WTC11 (cell line): ENCODE data around the gene MET. TPM values are rescaled to one million over a fixed set of nuclear protein-coding genes. Genes with fewer than 3 reads are reported as not detected.

Source experiments
- ATAC-seq: fragments of 200-7000 bp; cut with Tn5 transposase; 2 replicates; pipeline ENCODE4 v1.10.0; 2021; ENCODE audit warnings: mild to moderate bottlenecking, moderate library complexity
- CTCF ChIA-PET: fragments of 300-600 bp; sonication (Branson Sonifier 250); formaldehyde crosslinking; loops from one replicate; lab custom pipeline; 2021; ENCODE audit warnings: antibody characterized with exemption; lab: Charles Lee
- POLR2A ChIA-PET: fragments of 350-600 bp; sonication (Branson Sonifier 250); formaldehyde crosslinking; loops from one replicate; lab custom pipeline; 2021; ENCODE audit warnings: antibody characterized with exemption; lab: Charles Lee
- DNase-seq: peaks from one replicate; pipeline ENCODE4 v3.0.0; 2021; ENCODE audit warnings: low spot score
- H3K27ac Mint-ChIP-seq: 2 replicates; pipeline ENCODE4 v1.8.0; 2021; ENCODE audit warnings: mixed read lengths
- H3K27me3 Mint-ChIP-seq: 2 replicates; pipeline ENCODE4 v1.8.0; 2021; ENCODE audit warnings: low read depth, mild to moderate bottlenecking, moderate library complexity, mixed read lengths
- H3K36me3 Mint-ChIP-seq: 2 replicates; pipeline ENCODE4 v1.8.0; 2021; ENCODE audit warnings: mixed read lengths
- H3K4me1 Mint-ChIP-seq: 2 replicates; pipeline ENCODE4 v1.8.0; 2022; ENCODE audit warnings: mixed read lengths
- H3K4me3 Mint-ChIP-seq: 2 replicates; pipeline ENCODE4 v1.8.0; 2021; ENCODE audit warnings: mild to moderate bottlenecking, moderate library complexity, mixed read lengths
- H3K9me3 Mint-ChIP-seq: 2 replicates; pipeline ENCODE4 v1.8.0; 2021; ENCODE audit warnings: mixed read lengths
- ATF2 ChIP-seq: sonication (generic); formaldehyde crosslinking; IDR thresholded peaks from 2 replicates; pipeline ENCODE4 v1.8.1; 2022; ENCODE audit warnings: low read depth, missing genetic modification reagents, borderline replicate concordance
- ATF6 ChIP-seq: sonication (generic); formaldehyde crosslinking; IDR thresholded peaks from 2 replicates; pipeline ENCODE4 v1.8.1; 2023; ENCODE audit warnings: mild to moderate bottlenecking, missing genetic modification reagents
- CDX4 ChIP-seq: fragments of 250-450 bp; sonication (Bioruptor Pico); IDR thresholded peaks from 2 replicates; pipeline ENCODE4 v1.9.0; 2021; ENCODE audit warnings: moderate library complexity, mild to moderate bottlenecking, inconsistent platforms, borderline replicate concordance
- CTCF ChIP-seq: fragments of 200-600 bp; IDR thresholded peaks from 2 replicates; pipeline ENCODE4 v1.8.0; 2022; ENCODE audit warnings: antibody characterized with exemption
- FOXK1 ChIP-seq: sonication (generic); formaldehyde crosslinking; IDR thresholded peaks from 2 replicates; pipeline ENCODE4 v1.8.0; 2022; ENCODE audit warnings: mild to moderate bottlenecking, moderate library complexity, missing genetic modification reagents
- HMGXB4 ChIP-seq: sonication (generic); formaldehyde crosslinking; IDR thresholded peaks from 2 replicates; pipeline ENCODE4 v1.8.1; 2023; ENCODE audit warnings: mild to moderate bottlenecking, moderate library complexity, missing genetic modification reagents
- MYBL2 ChIP-seq: sonication (generic); formaldehyde crosslinking; IDR thresholded peaks from 2 replicates; pipeline ENCODE4 v1.8.1; 2023; ENCODE audit warnings: mild to moderate bottlenecking, moderate library complexity, missing genetic modification reagents
- NFE2L1 ChIP-seq: sonication (generic); formaldehyde crosslinking; IDR thresholded peaks from 2 replicates; pipeline ENCODE4 v1.8.1; 2023; ENCODE audit warnings: missing genetic modification reagents
- NFYB ChIP-seq: sonication (generic); formaldehyde crosslinking; conservative IDR thresholded peaks from 2 replicates; pipeline ENCODE4 v1.8.0; 2022; ENCODE audit warnings: low read depth, missing genetic modification reagents
- NR3C1 ChIP-seq: sonication (generic); formaldehyde crosslinking; conservative IDR thresholded peaks from 2 replicates; pipeline ENCODE4 v1.8.1; 2023; ENCODE audit warnings: low read depth, mild to moderate bottlenecking, missing genetic modification reagents
- OVOL2 ChIP-seq: fragments of 250-450 bp; sonication (Bioruptor Pico); IDR thresholded peaks from 2 replicates; pipeline ENCODE4 v1.9.0; 2021; ENCODE audit warnings: mild to moderate bottlenecking, borderline replicate concordance
- PRDM15 ChIP-seq: sonication (generic); formaldehyde crosslinking; IDR thresholded peaks from 2 replicates; pipeline ENCODE4 v1.8.0; 2022; ENCODE audit warnings: missing genetic modification reagents
- PREB ChIP-seq: sonication (generic); formaldehyde crosslinking; IDR thresholded peaks from 2 replicates; pipeline ENCODE4 v1.8.1; 2022; ENCODE audit warnings: mild to moderate bottlenecking, missing genetic modification reagents, moderate library complexity, borderline replicate concordance
- TCF7 ChIP-seq: sonication (generic); formaldehyde crosslinking; IDR thresholded peaks from 2 replicates; pipeline ENCODE4 v1.8.0; 2022; ENCODE audit warnings: mild to moderate bottlenecking, low read depth, missing genetic modification reagents, moderate library complexity
- ZBTB21 ChIP-seq: sonication (generic); formaldehyde crosslinking; IDR thresholded peaks from 2 replicates; pipeline ENCODE4 v1.8.1; 2023; ENCODE audit warnings: mild to moderate bottlenecking, missing genetic modification reagents, borderline replicate concordance
- ZNF317 ChIP-seq: sonication (generic); formaldehyde crosslinking; IDR thresholded peaks from 2 replicates; pipeline ENCODE4 v1.8.1; 2023; ENCODE audit warnings: low read depth, mild to moderate bottlenecking, moderate library complexity, missing genetic modification reagents, borderline replicate concordance
- ZNF396 ChIP-seq: fragments of 250-450 bp; sonication (Bioruptor Pico); IDR thresholded peaks from 2 replicates; pipeline ENCODE4 v1.8.0; 2021; ENCODE audit warnings: mild to moderate bottlenecking, moderate library complexity, borderline replicate concordance
- ZNF416 ChIP-seq: fragments of 250-450 bp; sonication (Bioruptor Pico); IDR thresholded peaks from 2 replicates; pipeline ENCODE4 v1.9.0; 2021; ENCODE audit warnings: mild to moderate bottlenecking, inconsistent platforms
- ZNF425 ChIP-seq: fragments of 250-450 bp; sonication (Bioruptor Pico); conservative IDR thresholded peaks from 2 replicates; pipeline ENCODE4 v1.9.0; 2021; ENCODE audit warnings: mild to moderate bottlenecking
- ZNF671 ChIP-seq: fragments of 250-450 bp; sonication (Bioruptor Pico); IDR thresholded peaks from 2 replicates; pipeline ENCODE4 v1.8.0; 2021; ENCODE audit warnings: mild to moderate bottlenecking
- total RNA-seq: library from RNA; stranded (reverse); gene quantifications from 3 replicates; pipeline ENCODE4 v1.2.3, GENCODE V29; 2021

The MET gene
- total RNA-seq, 1 experiment from 2014 or later = 9.4 TPM

GRCh38 chr7:116709336-116709735 is 37.3 kb downstream of the MET start:
- CTCF ChIA-PET = no interaction called here
- no peak for DNase-seq
- H3K27ac Mint-ChIP-seq = no peak overlapping the region
- H3K36me3 Mint-ChIP-seq = no peaks in the 10 kb centered on the region
- TF ChIP-seq NR3C1 (no peak), ZNF317 (CRISPR knock-in tag) (no peak), ZNF425 (no peak), OVOL2 (CRISPR knock-in tag) (no peak), CDX4 (CRISPR knock-in tag) (no peak), PREB (CRISPR knock-in tag) (no peak), ZNF396 (no peak), NFE2L1 (CRISPR knock-in tag) (no peak), NFYB (no peak), HMGXB4 (CRISPR knock-in tag) (no peak), PRDM15 (CRISPR knock-in tag) (no peak), ZNF671 (CRISPR knock-in tag) (no peak), CTCF (no peak), TCF7 (CRISPR knock-in tag) (no peak), ZBTB21 (no peak), ATF6 (CRISPR knock-in tag) (no peak), ZNF416 (no peak), MYBL2 (no peak), FOXK1 (CRISPR knock-in tag) (no peak), ATF2 (CRISPR knock-in tag) (no peak)
- TF ChIP-seq, all 79 proteins: peak for 0
- no peak overlapping the region for H3K4me3 Mint-ChIP-seq
- H3K9me3 Mint-ChIP-seq = no peaks in the 10 kb centered on the region
- no peak for ATAC-seq
- peaks cover 46% of the 10 kb centered on the region for H3K4me1 Mint-ChIP-seq
- POLR2A ChIA-PET = no interaction called here
- H3K27me3 Mint-ChIP-seq = no peaks in the 10 kb centered on the region; the same call in 1 of the 2 replicates
